Measurements from ENCODE around the gene SUPT4H1.

Gene SUPT4H1

DNA sequence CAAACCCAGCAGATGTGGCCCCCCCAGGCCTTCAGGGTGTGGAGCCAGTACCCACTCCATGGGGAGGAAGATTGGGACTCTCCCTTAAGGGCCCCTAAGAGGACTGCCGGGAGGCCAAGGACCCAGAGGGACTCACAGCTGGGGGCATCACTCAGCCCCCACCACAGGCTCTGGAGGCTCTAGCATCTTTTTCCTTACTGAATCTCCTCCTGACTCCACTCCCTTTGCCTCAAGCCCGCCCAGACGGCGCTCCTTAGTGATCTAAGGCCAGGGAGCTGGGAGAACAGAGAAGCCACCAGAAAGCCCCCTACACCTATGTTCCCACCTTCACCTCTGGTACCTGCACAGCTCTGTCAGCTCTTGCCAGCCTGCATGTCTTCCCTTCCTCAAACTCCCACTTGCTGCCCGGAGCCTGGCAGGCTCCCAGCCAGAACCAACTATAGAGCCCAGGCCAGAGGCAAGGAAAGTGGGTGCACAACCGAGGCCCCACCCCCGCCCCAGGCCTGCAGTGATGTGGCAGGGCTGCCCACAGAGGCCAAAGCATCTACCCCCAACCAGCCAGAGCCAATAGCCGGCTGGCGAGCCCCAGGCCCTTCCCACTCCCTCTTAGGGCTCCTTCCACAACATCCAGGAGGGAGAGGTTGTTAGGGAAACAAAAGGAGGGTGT lies 48.9 kb downstream of the SUPT4H1 start:
- FAIRE-seq: no peak

DNA sequence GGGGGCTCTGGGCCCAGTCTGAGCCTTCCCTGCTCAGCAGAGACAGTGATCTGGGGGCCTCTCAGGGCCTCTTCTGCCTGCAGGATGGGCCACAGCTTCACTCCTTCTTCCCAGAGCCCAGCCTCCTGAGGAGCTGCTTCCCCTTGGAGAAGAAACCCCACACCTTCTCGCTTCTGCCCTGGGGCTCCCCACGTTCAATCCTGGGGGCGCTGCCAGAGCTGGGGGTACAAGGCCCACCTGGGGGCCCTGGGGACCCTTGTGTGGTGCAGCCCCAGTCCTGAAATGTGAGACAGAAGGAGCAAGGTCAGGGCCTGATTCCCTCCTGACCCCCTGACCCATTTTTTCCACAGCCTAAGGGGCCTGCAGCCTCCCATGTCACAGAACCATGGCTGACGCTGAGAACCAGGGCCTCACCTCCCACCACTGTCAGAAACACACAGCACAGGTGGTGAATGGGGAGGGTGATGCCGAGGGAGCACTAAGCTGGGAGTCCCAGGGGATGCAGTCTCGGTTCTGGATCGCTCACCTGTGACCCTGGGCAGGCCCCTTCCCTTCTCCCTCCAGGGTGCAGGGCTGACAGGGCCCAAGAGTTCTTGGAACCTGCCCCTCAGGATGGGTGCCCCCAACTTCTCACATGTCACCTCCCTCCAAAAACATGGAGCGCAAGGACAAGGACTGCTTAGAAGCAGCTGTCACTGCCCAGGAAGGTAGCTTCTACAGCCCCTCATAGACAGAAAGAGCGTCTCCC lies 49.7 kb downstream of the SUPT4H1 start:
- no peak for FAIRE-seq

DNA sequence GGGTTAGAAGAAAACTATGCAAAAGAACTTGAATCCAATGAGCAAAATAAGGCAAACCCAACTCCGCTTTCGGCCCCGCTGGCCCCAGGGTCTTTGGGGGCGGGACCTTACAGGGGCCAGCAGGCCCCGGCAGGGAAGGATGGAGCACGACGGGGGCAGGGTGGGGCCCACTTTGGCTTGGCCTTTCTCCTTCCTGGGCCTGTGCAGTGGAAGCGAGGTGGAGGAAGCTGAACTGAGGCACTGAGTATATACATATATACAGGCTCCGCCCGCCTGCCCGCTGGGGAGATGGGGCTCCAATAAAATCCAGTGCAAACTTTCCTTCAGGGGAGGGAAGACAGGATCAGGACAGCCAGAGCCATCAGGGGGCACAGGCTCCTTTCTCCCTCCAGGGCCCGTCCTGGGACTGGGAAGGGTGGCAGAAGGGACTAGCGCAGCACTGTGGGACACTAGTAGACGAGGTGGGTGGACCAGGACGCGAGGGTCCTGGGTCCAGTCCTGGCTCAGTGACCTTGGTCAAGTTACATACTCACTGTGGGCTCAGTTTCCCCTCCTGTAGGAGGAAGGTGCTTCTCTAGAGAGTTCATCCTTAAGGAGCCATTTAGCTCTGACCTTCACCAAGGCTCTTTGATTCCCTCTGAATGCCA lies 50.4 kb downstream of the SUPT4H1 start:
- no peak for FAIRE-seq

DNA sequence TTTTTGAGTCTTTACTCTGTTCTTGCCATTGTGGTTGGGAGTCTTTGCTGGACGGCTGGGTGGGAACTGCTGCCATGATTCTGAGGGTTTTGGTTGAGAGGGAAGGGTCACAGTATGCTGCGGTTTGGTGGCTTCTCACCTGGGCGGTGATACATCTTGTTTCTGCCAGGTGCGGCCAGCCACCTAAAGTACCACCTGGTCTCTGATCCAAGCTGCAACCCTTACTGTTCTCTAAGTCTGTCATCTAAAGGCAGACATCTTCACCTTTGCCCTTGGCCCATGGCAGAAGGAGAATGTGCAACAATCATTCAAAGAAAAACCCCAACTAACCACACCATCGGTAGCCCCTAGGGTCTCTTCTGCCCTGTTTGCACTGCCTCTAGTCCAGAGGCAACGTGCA lies 51.7 kb downstream of the SUPT4H1 start:
- FAIRE-seq: no peak
